Loucy (cell line): ENCODE data around the gene AFF4.

Experiments used
- CTCF ChIP-seq: fragments of 200-600 bp; sonication (generic); conservative IDR thresholded peaks from 2 replicates; pipeline ENCODE4 v1.5.1; 2014; ENCODE audit warnings: mild to moderate bottlenecking, antibody characterized with exemption, low read length
- EZH2phosphoT487 ChIP-seq: fragments of 200-600 bp; IDR thresholded peaks from 2 replicates; pipeline ENCODE4 v1.6.1; 2018; ENCODE audit warnings: antibody characterized with exemption, mild to moderate bottlenecking, moderate library complexity, borderline replicate concordance

- no peak for TF ChIP-seq CTCF
- TF ChIP-seq EZH2phosphoT487: no peak
These were observed 94.7 kb downstream of the AFF4 start for GRCh38 chr5:132868754-132869153.
